ENCODE data around the gene TMEM63A.

GRCh38 chr1:225903623-225904022 lies 21.4 kb upstream of the TMEM63A start:
- TF ChIP-seq CTCF (IDR thresholded peaks at IDR 0.05) = no peak
- TF ChIP-seq POLR2A (IDR thresholded peaks at IDR 0.05) = no peak

Data from heart left ventricle (tissue), 13 donors.